HUES6 (cell line): ENCODE measurements around the gene DOCK10.

Experiments used
- H3K27ac ChIP-seq: 2 replicates; pipeline ENCODE4 v1.7.0; 2013; ENCODE audit warnings: low read depth, mild to moderate bottlenecking, low read length, inconsistent platforms
- H3K27me3 ChIP-seq: 2 replicates; pipeline ENCODE4 v1.6.1; 2013; ENCODE audit warnings: low read length; ENCODE audit not compliant: control insufficient read depth, insufficient read depth
- H3K36me3 ChIP-seq: 2 replicates; pipeline ENCODE4 v1.6.1; 2013; ENCODE audit warnings: low read length; ENCODE audit not compliant: control insufficient read depth, insufficient read depth
- H3K4me1 ChIP-seq: 2 replicates; pipeline ENCODE4 v1.6.1; 2013; ENCODE audit warnings: low read length; ENCODE audit not compliant: control insufficient read depth, insufficient read depth
- H3K4me3 ChIP-seq: 2 replicates; pipeline ENCODE4 v1.5.1; 2013; ENCODE audit warnings: low read depth, low read length
- H3K9ac ChIP-seq: one replicate; pipeline ENCODE4 v1.6.1; 2013; ENCODE audit warnings: mild to moderate bottlenecking, low read length
- H3K9me3 ChIP-seq: 2 replicates; pipeline ENCODE4 v1.6.1; 2013; ENCODE audit warnings: low read depth, low read length; ENCODE audit not compliant: control insufficient read depth, insufficient read depth

The DOCK10 gene

DNA sequence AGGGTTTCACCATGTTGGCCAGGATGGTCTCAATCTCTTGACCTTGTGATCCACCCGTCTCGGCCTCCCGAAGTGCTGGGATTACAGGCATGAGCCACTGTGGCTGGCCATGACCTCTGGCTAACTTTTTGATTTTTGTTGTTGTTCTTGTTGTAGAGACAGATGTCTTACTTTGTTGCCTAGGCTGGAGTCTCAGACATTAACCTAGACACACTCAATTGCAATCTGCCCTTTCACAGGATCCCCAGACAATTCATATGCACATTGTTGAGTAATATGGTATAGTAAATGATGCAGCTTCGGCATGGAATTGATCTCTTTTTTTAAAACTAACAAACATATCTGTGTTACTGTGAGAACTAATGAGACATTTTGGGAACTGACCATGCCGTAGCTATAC, 195.6 kb downstream of the DOCK10 start:
- no peaks in the 10 kb centered on the region for H3K27me3 ChIP-seq
- H3K27ac ChIP-seq: no peak overlapping the region
- H3K9ac ChIP-seq: no peak overlapping the region
- H3K4me3 ChIP-seq: no peak overlapping the region
- no peaks in the 10 kb centered on the region for H3K9me3 ChIP-seq
- H3K4me1 ChIP-seq: no peaks in the 10 kb centered on the region
- H3K36me3 ChIP-seq: no peaks in the 10 kb centered on the region

DNA sequence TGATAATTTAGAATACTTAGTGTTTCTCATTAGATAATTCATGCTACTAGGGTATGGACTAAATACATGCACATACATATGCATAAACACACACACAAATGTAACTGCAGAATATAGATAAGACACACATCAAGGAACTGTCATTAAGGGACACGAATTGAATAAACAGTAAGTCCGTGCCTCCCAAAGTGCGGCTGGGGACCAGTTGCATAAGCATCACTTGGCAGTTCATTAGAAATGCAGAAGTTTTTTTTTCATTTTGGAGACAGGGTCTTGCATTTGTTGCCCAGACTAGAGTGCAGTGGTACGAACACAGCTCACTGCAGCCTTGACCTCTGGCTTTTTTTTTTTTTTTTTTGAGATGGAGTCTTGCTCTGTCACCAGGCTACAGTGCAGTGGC, 196.1 kb downstream of the DOCK10 start:
- no peaks in the 10 kb centered on the region for H3K9me3 ChIP-seq
- no peaks in the 10 kb centered on the region for H3K36me3 ChIP-seq
- H3K27me3 ChIP-seq: no peaks in the 10 kb centered on the region
- H3K4me1 ChIP-seq: no peaks in the 10 kb centered on the region
- no peak overlapping the region for H3K27ac ChIP-seq
- no peak overlapping the region for H3K4me3 ChIP-seq
- no peak overlapping the region for H3K9ac ChIP-seq

DNA sequence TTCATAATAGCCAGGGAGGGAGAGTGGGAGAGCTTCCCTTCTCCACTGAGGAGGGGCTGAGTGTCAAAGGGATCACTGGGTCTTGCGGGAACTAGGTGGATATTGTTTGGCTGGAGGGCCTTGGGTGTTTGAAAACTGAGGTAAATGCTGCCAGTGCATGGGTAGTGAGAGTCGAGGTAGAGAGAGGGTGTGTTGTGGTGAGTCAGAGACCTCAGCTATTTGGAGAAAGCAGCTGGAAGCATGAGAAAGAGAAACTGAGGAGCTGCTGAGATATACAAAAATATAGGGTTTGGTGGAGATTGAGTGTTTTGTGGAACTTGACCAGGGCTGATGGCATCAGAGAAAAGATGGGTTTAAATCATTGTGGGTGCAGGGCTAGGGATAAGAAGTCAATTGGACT, 199.1 kb downstream of the DOCK10 start:
- Histone ChIP-seq H3K27ac (no peak overlapping the region), H3K27me3 (no peaks in the 10 kb centered on the region), H3K9ac (no peak overlapping the region), H3K4me1 (no peaks in the 10 kb centered on the region), H3K4me3 (no peak overlapping the region), H3K36me3 (no peaks in the 10 kb centered on the region), H3K9me3 (no peaks in the 10 kb centered on the region)

DNA sequence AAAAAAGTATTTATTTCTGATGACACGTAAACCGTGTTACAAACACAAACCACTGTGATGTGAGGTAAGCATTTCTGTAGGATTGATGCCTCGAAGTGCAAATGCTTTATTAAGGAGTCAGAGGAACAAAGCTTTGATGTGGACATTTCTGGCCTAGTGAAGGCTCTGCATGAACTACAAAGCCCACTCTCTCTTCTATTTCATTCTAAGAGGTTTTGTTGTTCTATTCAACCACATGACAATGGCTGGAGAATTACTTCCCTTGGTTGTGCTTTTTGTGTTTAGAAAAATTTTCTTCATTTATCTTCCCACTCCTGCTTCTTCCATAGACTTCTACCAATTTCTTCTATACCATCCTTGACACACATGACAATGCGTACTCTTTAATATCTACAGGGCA, 200.4 kb downstream of the DOCK10 start:
- H3K27me3 ChIP-seq: no peaks in the 10 kb centered on the region
- H3K4me3 ChIP-seq: no peak overlapping the region
- no peak overlapping the region for H3K9ac ChIP-seq

DNA sequence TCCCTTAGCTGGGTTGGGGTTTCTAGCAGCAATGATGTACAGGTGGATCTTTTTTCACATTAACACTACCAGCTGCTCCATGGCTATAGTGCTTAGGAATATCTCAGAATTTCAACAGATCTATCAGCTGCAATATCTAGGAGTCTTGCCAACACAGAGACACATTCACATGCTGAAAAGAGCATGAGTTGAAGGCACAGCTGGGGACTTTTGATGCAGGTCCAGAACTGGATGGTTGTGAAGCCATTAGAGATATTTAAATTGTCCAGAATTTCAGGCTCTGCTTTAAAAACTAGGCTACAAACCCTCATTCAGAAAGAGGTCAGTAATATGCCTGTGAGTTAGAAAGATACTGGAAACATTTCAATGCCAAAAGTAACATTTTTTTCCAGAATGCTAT, 203.9 kb downstream of the DOCK10 start:
- Histone ChIP-seq H3K4me1 (no peaks in the 10 kb centered on the region), H3K9ac (no peak overlapping the region), H3K4me3 (no peak overlapping the region), H3K36me3 (no peaks in the 10 kb centered on the region), H3K27me3 (no peaks in the 10 kb centered on the region), H3K27ac (no peak overlapping the region), H3K9me3 (no peaks in the 10 kb centered on the region)

More for the DNA sequence above, 200.4 kb downstream of the DOCK10 start:
- no peaks in the 10 kb centered on the region for H3K36me3 ChIP-seq
- no peaks in the 10 kb centered on the region for H3K4me1 ChIP-seq
- H3K9me3 ChIP-seq: no peaks in the 10 kb centered on the region
- no peak overlapping the region for H3K27ac ChIP-seq

DNA sequence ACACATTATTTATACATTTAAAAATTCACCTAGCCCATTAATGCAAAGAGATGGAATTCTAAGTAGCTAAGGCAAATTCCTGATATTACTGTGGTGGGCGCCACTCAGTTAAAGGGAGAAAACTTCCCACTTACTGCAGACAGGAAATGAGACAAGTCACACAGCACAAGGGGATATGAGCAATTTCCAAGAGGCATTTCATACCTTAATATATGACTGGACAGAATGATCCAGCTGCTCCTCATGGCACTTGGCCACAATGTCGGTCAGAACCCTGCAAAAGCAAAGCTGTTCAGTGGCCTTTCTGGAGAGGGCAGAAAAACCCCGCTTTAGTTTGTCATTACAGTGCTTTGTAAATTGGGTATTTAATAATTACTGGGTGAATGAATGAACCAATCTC, 204.7 kb downstream of the DOCK10 start:
- H3K9me3 ChIP-seq: no peaks in the 10 kb centered on the region
- H3K4me1 ChIP-seq: no peaks in the 10 kb centered on the region
- no peak overlapping the region for H3K9ac ChIP-seq
- no peaks in the 10 kb centered on the region for H3K27me3 ChIP-seq
- no peak overlapping the region for H3K4me3 ChIP-seq
- H3K36me3 ChIP-seq: no peaks in the 10 kb centered on the region
- no peak overlapping the region for H3K27ac ChIP-seq

DNA sequence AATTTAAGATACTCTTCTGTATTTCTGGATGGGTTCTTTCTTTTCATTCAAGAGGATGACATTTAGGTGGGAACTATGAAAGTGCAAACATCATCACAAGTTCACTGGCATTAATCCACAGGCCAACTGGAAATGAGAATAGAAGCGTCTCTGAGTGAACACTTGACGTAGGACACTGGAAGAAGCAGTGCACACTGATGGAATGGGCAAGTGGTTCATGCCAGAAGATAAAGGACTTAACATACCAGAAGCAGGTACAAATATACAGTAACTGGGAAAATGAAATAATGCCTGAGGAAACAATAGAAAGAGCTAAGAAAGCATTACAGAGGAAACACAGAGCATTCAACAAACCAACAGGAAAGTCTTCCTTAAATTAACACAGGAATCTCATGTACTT, 205.2 kb downstream of the DOCK10 start:
- Histone ChIP-seq H3K4me1 (no peaks in the 10 kb centered on the region), H3K27me3 (no peaks in the 10 kb centered on the region), H3K9ac (no peak overlapping the region), H3K9me3 (no peaks in the 10 kb centered on the region), H3K4me3 (no peak overlapping the region), H3K27ac (no peak overlapping the region), H3K36me3 (no peaks in the 10 kb centered on the region)

DNA sequence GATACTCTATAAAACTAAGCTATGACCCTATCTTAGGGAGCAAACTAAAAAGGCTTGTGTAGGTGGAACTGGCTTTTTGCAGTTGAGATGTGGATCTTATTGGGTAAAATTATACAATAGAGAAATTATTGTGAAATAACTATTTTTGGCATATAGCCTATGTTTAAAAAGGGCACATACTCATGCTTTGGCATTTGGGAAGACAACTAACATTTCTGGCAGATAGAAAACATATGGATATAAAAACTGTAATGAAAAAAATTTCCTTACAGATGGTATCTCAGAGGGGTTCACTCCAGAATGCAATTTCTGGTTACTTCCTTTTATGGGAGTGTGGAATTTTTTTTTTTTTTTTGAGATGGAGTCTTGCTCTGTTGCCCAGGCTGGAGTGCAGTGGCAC, 206.0 kb downstream of the DOCK10 start:
- Histone ChIP-seq H3K9ac (no peak overlapping the region), H3K4me3 (no peak overlapping the region), H3K27ac (no peak overlapping the region), H3K36me3 (no peaks in the 10 kb centered on the region), H3K9me3 (no peaks in the 10 kb centered on the region), H3K27me3 (no peaks in the 10 kb centered on the region), H3K4me1 (no peaks in the 10 kb centered on the region)

DNA sequence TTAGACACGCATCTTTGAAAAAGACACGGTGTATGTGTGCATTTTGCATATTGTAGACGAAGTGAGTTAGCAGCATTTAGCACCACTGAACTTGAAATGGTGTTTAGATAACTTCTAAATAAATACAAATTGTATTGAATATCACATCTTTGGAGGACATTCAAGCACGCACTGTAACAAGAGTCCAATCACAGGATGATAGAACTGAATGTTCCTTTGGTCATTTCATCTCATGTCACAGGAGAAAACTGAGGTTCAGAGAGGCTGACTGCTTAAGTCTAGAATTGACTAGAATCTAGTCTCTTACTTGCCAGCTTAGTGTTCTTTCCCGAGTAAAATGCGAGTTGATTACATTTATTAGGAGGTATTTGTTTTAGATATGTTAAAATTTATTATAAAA, 206.9 kb downstream of the DOCK10 start:
- Histone ChIP-seq H3K9me3 (no peaks in the 10 kb centered on the region), H3K27ac (no peak overlapping the region), H3K4me1 (no peaks in the 10 kb centered on the region), H3K27me3 (no peaks in the 10 kb centered on the region), H3K36me3 (no peaks in the 10 kb centered on the region), H3K9ac (no peak overlapping the region), H3K4me3 (no peak overlapping the region)

DNA sequence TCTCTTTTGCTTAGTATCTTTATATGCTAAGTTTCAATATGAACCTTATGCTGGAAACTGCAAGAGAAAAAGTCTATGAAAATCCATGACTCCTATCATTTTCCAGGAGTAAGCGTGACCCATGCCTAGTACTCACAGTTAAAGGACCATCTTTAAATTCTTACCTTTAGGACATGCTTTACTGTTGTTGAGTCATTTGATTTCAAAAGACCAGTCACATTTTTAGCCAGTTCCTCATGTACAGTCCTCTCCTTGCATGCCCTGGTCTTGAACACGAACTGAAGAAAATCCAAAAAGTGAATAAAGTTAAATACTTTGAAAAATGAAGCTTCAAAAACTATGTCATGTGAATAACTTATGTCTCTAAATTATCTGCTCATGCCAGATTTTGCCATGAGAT, 208.3 kb downstream of the DOCK10 start:
- no peak overlapping the region for H3K4me3 ChIP-seq
- no peaks in the 10 kb centered on the region for H3K36me3 ChIP-seq
- no peak overlapping the region for H3K27ac ChIP-seq
- H3K27me3 ChIP-seq: no peaks in the 10 kb centered on the region
- H3K9ac ChIP-seq: no peak overlapping the region
- H3K9me3 ChIP-seq: no peaks in the 10 kb centered on the region
- H3K4me1 ChIP-seq: no peaks in the 10 kb centered on the region

DNA sequence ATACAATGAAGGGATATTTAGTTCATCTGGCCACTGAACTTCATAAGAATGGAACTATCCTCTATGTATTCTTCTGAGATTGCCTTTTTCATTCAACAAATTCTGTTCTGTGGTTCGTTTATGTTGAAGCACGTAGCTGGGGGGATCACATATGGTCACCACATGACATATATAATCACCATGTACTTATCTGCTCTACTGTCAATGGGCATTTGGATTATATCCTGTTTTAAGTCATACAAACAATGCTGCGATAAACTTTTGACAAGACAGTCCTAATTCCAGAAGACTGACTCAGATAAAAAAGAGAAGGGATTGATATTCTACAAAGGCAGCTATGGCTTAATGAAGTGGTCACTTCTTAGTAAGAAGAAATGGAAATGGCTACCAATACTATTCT, 210.1 kb downstream of the DOCK10 start:
- no peaks in the 10 kb centered on the region for H3K9me3 ChIP-seq
- no peaks in the 10 kb centered on the region for H3K36me3 ChIP-seq
- no peaks in the 10 kb centered on the region for H3K4me1 ChIP-seq

DNA sequence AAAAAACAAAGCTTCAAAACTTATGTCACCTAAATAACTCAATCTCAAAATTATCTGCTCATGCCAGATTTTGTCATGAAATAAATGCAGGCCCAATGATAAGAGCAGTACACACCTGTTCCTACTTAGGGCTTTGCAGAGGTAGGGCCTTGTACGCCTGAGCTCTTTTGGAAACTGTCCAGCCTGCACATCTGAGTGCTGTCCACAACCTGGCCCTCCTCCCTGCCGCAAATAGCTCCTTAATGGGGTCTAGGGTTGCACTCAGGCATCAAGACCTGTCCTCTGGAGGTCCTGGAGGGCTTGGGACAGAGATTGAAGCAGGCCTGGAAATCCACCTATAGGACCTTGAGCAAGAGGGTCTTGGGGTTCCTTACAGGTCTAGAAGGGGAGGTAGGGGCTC, 210.7 kb downstream of the DOCK10 start:
- no peaks in the 10 kb centered on the region for H3K4me1 ChIP-seq
- no peak overlapping the region for H3K9ac ChIP-seq
- no peak overlapping the region for H3K4me3 ChIP-seq
- no peaks in the 10 kb centered on the region for H3K36me3 ChIP-seq
- no peak overlapping the region for H3K27ac ChIP-seq
- H3K27me3 ChIP-seq: no peaks in the 10 kb centered on the region
- H3K9me3 ChIP-seq: no peaks in the 10 kb centered on the region

More for the DNA sequence above, 210.1 kb downstream of the DOCK10 start:
- Histone ChIP-seq H3K4me3 (no peak overlapping the region), H3K9ac (no peak overlapping the region), H3K27ac (no peak overlapping the region), H3K27me3 (no peaks in the 10 kb centered on the region)
